ENCODE measurements around the gene MINK1. TPM values are rescaled to one million over a fixed set of nuclear protein-coding genes. Genes with fewer than 3 reads are reported as not detected.

The MINK1 gene
- total RNA-seq: 20.8 and 84.6 TPM in 2 replicates

- DNase-seq (ENCODE audit: low read depth): peak; percentile 73
Observed at GRCh38 chr17:4833178-4833940, at the start of gene MINK1. Gene MINK1, plus strand, starts transcription at chr17:4833340. Its CDS starts 244 bp downstream, at chr17:4833584.

- DNase-seq (ENCODE audit: low read depth): no peak
Observed at GRCh38 chr17:4785311-4786105, 47.6 kb upstream of the MINK1 start.

GRCh38 chr17:4786106-4786511 lies 47.0 kb upstream of the MINK1 start, which contains the start of gene VMO1:
Gene VMO1, minus strand, starts transcription at chr17:4786364. Its CDS starts 12 bp downstream, at chr17:4786352.
- no peak for DNase-seq (ENCODE audit: low read depth)

- DNase-seq (ENCODE audit: low read depth): no peak
Observed at GRCh38 chr17:4786516-4786915, 46.6 kb upstream of the MINK1 start.

GRCh38 chr17:4788159-4788806 lies 44.9 kb upstream of the MINK1 start:
- DNase-seq (ENCODE audit: low read depth): no peak

- DNase-seq (ENCODE audit: low read depth): no peak
Observed at GRCh38 chr17:4788807-4789700, 44.1 kb upstream of the MINK1 start, which contains the start of gene GLTPD2. Gene GLTPD2, plus strand, starts transcription at chr17:4788964. Its CDS starts 48 bp downstream, at chr17:4789012.

- DNase-seq (ENCODE audit: low read depth): no peak
Observed at GRCh38 chr17:4789701-4789950, 43.5 kb upstream of the MINK1 start.

GRCh38 chr17:4789951-4790704 lies 43.0 kb upstream of the MINK1 start:
- DNase-seq (ENCODE audit: low read depth): peak; percentile 61

GRCh38 chr17:4790705-4791088 lies 42.4 kb upstream of the MINK1 start:
- DNase-seq (ENCODE audit: low read depth): no peak

GRCh38 chr17:4795168-4795567 lies 38.0 kb upstream of the MINK1 start:
- DNase-seq (ENCODE audit: low read depth): no peak

GRCh38 chr17:4796552-4796920 lies 36.6 kb upstream of the MINK1 start:
- no peak for DNase-seq (ENCODE audit: low read depth)

- peak; percentile 14 for DNase-seq (ENCODE audit: low read depth)
Observed at GRCh38 chr17:4800462-4801196, 32.5 kb upstream of the MINK1 start.

GRCh38 chr17:4802228-4802627 lies 30.9 kb upstream of the MINK1 start, which contains the start of gene C17orf114:
Gene C17orf114, minus strand, starts transcription at chr17:4802328.
- DNase-seq (ENCODE audit: low read depth): no peak

- DNase-seq (ENCODE audit: low read depth): peak; percentile 20
Observed at GRCh38 chr17:4806456-4806776, 26.7 kb upstream of the MINK1 start.

- peak; percentile 44 for DNase-seq (ENCODE audit: low read depth)
Observed at GRCh38 chr17:4806777-4807604, 26.1 kb upstream of the MINK1 start, which contains the start of gene PLD2. Gene PLD2, plus strand, starts transcription at chr17:4807152. Its CDS starts 621 bp downstream, at chr17:4807773.

- no peak for DNase-seq (ENCODE audit: low read depth)
Observed at GRCh38 chr17:4807605-4808377, 25.3 kb upstream of the MINK1 start.

GRCh38 chr17:4808378-4808767 lies 24.8 kb upstream of the MINK1 start:
- no peak for DNase-seq (ENCODE audit: low read depth)

GRCh38 chr17:4810696-4811290 lies 22.3 kb upstream of the MINK1 start:
- no peak for DNase-seq (ENCODE audit: low read depth)

Measured in renal cortical epithelial cell (primary cell).